Heart left ventricle (tissue), 16 donors: Measurements from ENCODE around the gene NOL4. TPM values are rescaled to one million over a fixed set of nuclear protein-coding genes. Genes with fewer than 3 reads are reported as not detected.
A peak's percentile ranks its signal among the peaks of the same experiment; 100 is the strongest.
"Not testable (repeated sequence)": the region's sequence is repeated elsewhere in the genome, so short reads cannot be mapped to it uniquely, and the experiment has no call there.

ENCODE experiments used
- ATAC-seq, 4 donors: fragments of 200-7000 bp; cut with Tn5 transposase; one replicate each; pipeline ENCODE4 v1.9.1; 2020 to 2022; ENCODE audit warnings: moderate library complexity in 4 of 4, mild to moderate bottlenecking in 3 of 4, moderate number of reproducible peaks in 1 of 4
- DNase-seq, 5 donors: peaks; one replicate each; pipeline ENCODE4 v3.0.0-alpha.2; 2020
- H3K27ac ChIP-seq, 12 donors: fragments of 200-600 bp; sonication (generic) in 4 of 12; one replicate each; pipeline versions ENCODE4 v1.5.0 to v1.8.0; 2016 to 2022; ENCODE audit warnings: mild to moderate bottlenecking in 2 of 12
- H3K27me3 ChIP-seq, 9 donors: fragments of 200-600 bp; sonication (generic) in 2 of 9; one replicate each; pipeline versions ENCODE4 v1.5.1 to v1.8.0; 2016 to 2022; ENCODE audit warnings: mild to moderate bottlenecking in 3 of 9
- H3K36me3 ChIP-seq, 9 donors: fragments of 200-600 bp; sonication (generic) in 2 of 9; one replicate each; pipeline versions ENCODE4 v1.5.0 to v1.8.0; 2018 to 2022; ENCODE audit warnings: mild to moderate bottlenecking in 2 of 9
- H3K4me1 ChIP-seq, 12 donors: fragments of 200-600 bp; sonication (generic) in 4 of 12; one replicate each; pipeline versions ENCODE4 v1.5.0 to v1.8.0; 2016 to 2022; ENCODE audit warnings: mild to moderate bottlenecking in 3 of 12
- H3K4me3 ChIP-seq, 12 donors: fragments of 200-600 bp; sonication (generic) in 4 of 12; one replicate each; pipeline versions ENCODE4 v1.5.0 to v1.8.0; 2017 to 2022; ENCODE audit warnings: mild to moderate bottlenecking in 9 of 12, moderate library complexity in 4 of 12
- H3K9me3 ChIP-seq, 12 donors: fragments of 200-600 bp; sonication (generic) in 4 of 12; one replicate each; pipeline versions ENCODE4 v1.5.0 to v1.8.0; 2016 to 2022; ENCODE audit warnings: mild to moderate bottlenecking in 1 of 12
- CTCF ChIP-seq, 12 donors: fragments of 200-600 bp; sonication (generic) in 4 of 12; IDR thresholded peaks; one replicate each; pipeline versions ENCODE4 v1.5.0 to v1.8.0; 2018 to 2022; ENCODE audit warnings: antibody characterized with exemption in 12 of 12, mild to moderate bottlenecking in 5 of 12
- POLR2A ChIP-seq, 2 donors: fragments of 450-650 bp; IDR thresholded peaks; one replicate each; pipeline ENCODE4 v1.6.1; 2017; ENCODE audit warnings: antibody characterized with exemption in 2 of 2, mild to moderate bottlenecking in 2 of 2, moderate library complexity in 2 of 2
- WGBS, 4 donors: extraction: QIAGEN DNeasy Blood & Tissue Kit in 2 of 4; methylation state at CpG; one replicate each; pipeline versions ENCODE4 v1.1.5 to v1.1.7; 2013 to 2018; 5-methylcytosine and 5-hydroxymethylcytosine counted together
- intact Hi-C, 10 donors: fragments of 100-400 bp; cut with DNase I; formaldehyde crosslinking; loops; one replicate each; pipeline versions ENCODE4 v1.11.1 to v1.14.2; 2022
- polyA plus RNA-seq, 2 donors: library from polyadenylated mRNA; stranded (reverse); fragments of 200-250 nt; gene quantifications; one replicate each; pipeline ENCODE4 v1.2.3, GENCODE V29; 2013
- total RNA-seq, 9 donors: library from RNA; depleted of rRNA in 2 of 9; stranded (reverse); fragments of >200 nt in 2 of 9; fragmentation: NEBNext Ultra II Directional in 3 of 9; extraction: Animal tissue kit (Norgen Biotek cat#: 25700) in 3 of 9; gene quantifications; one replicate each; pipeline versions ENCODE4 v1.1.0 to v1.2.4, GENCODE V29; 2016 to 2023
- donor health status: ischemic (EF 13 %, LVEDD 7.1; RV severe dilation, severe dysfunction).
- donor health status: healthy with polysubstance abuse.
- donor health status: DM: no; HTN: yes; CAD: no.
- donor health status: DM: no; HTN: no; CAD: no.
- donor health status: ischemic (EF 25% LVEDD 6.9; RV normal size, moderate dysfunction).
- donor health status: ischemic (EF 25% LVEDD 5.7; RV mildly dilated, moderate dysfunction).
- donor health status: healthy.
- donor health status: DM: yes; HTN: yes; CAD: no.
- donor health status: ischemic (EF 35%, LVEDD 5.7; RV mildly dilated, moderate dysfunction).
- donor health status: nonischemic (EF 11% LVEDD 7.7; RV severe dilation, severe dysfunction).
- donor health status: DM: yes; HTN: yes; CAD: no.
- donor health status: PGD.
- donor health status: ischemic (EF 29% LVEDD 5.4; RV normal size, mild dysfunction).
- donor health status: nonischemic (EF 23%, LVEDD 6.1; RV moderate dilation, normal function).

NOL4 gene
- total and polyA plus RNA-seq, 11 donors = 0.06 to 1.0 (median 0.12) TPM; not detected in 6

DNA sequence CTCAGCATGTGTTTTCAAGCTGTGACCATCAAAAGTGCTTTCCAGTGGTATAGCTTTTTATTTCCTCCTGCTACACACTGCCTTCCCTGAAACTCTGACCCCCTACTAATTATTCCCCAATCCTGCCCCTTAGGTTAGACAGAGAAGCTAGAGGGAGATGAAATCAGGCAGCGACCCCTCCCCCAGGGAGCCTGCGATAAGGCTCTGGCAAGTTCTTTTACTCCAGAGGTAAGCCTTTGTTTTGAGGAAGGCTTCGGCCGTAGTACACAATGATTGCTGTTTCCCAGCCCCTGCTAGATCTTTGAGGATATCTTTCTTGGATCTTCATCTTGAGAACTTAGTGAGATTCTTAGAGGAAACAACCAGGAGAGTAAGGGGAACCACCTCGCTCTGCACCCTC lies 33.5 kb upstream of the NOL4 start:
- no peaks in the 10 kb centered on the region for H3K27me3 ChIP-seq
- ATAC-seq = no peak
- H3K27ac ChIP-seq = no peak overlapping the region
- H3K4me1 ChIP-seq = no peaks in the 10 kb centered on the region
- no peak overlapping the region for H3K4me3 ChIP-seq
- WGBS, 4 donors = 35 to 54% (median 39%) methylated on average over 5 of the region's 5 CpGs
- peaks cover 0 to 7% (median 0%) of the 10 kb centered on the region in 12 donors for H3K9me3 ChIP-seq
- no peak for TF ChIP-seq CTCF (IDR thresholded peaks at IDR 0.05)
- TF ChIP-seq POLR2A (IDR thresholded peaks at IDR 0.05) = no peak
- no peak for DNase-seq
- H3K36me3 ChIP-seq = no peaks in the 10 kb centered on the region
- intact Hi-C loops = no loop called here

- Histone ChIP-seq H3K27me3 (no peaks in the 10 kb centered on the region), H3K36me3 (no peaks in the 10 kb centered on the region), H3K4me1 (no peaks in the 10 kb centered on the region), H3K9me3 (peaks cover 0 to 16% (median 5%) of the 10 kb centered on the region in 12 donors), H3K4me3 (no peak overlapping the region), H3K27ac (no peak overlapping the region)
- TF ChIP-seq POLR2A (IDR thresholded peaks at IDR 0.05) = no peak
- no peak for TF ChIP-seq CTCF (IDR thresholded peaks at IDR 0.05)
- ATAC-seq = no peak
- no peak for DNase-seq
- 72 to 78% (median 76%) methylated on average over 2 of the region's 2 CpGs for WGBS, 4 donors
- intact Hi-C loops = no loop called here
Measured at GRCh38 chr18:34251919-34252318, 27.2 kb upstream of the NOL4 start.

GRCh38 chr18:34248727-34249126 lies 24.0 kb upstream of the NOL4 start:
- intact Hi-C loops = no loop called here
- Histone ChIP-seq H3K27me3 (no peaks in the 10 kb centered on the region), H3K9me3 (peaks cover 0 to 16% (median 5%) of the 10 kb centered on the region in 12 donors), H3K36me3 (no peaks in the 10 kb centered on the region), H3K4me3 (no peak overlapping the region), H3K4me1 (no peaks in the 10 kb centered on the region), H3K27ac (no peak overlapping the region)
- no peak for DNase-seq
- WGBS, 4 donors = 77 to 92% (median 86%) methylated on average over 3 of the region's 3 CpGs
- no peak for TF ChIP-seq POLR2A (IDR thresholded peaks at IDR 0.05)
- TF ChIP-seq CTCF (IDR thresholded peaks at IDR 0.05) = no peak
- no peak for ATAC-seq

GRCh38 chr18:34242739-34243138 lies 18.0 kb upstream of the NOL4 start:
- Histone ChIP-seq H3K36me3 (no peaks in the 10 kb centered on the region), H3K27me3 (no peaks in the 10 kb centered on the region), H3K27ac (no peak overlapping the region), H3K4me3 (no peak overlapping the region), H3K4me1 (no peaks in the 10 kb centered on the region), H3K9me3 (peaks cover 0 to 6% (median 0%) of the 10 kb centered on the region in 12 donors)
- intact Hi-C loops = no loop called here
- no peak for TF ChIP-seq CTCF (IDR thresholded peaks at IDR 0.05)
- TF ChIP-seq POLR2A (IDR thresholded peaks at IDR 0.05) = no peak
- ATAC-seq (no peak), DNase-seq (no peak)
- WGBS, 4 donors = 58 to 67% (median 60%) methylated on average over 2 of the region's 2 CpGs

GRCh38 chr18:34233781-34234388 lies 9.2 kb upstream of the NOL4 start:
- DNase-seq = peak in 1 of 5 donors; percentile 15
- ATAC-seq, H3K27ac ChIP-seq, intact Hi-C loops, H3K9me3 ChIP-seq, H3K36me3 ChIP-seq, H3K4me3 ChIP-seq, H3K27me3 ChIP-seq, H3K4me1 ChIP-seq: not testable (repeated sequence)
- 94 to 96% (median 96%) methylated on average over 20 to 39 of the region's 39 CpGs for WGBS, 4 donors
